Hematopoietic multipotent progenitor cell treated with erythropoietin and hydrocortisone succinate and interleukin-3 and kit ligand, for 8 days (in vitro differentiated cells): ENCODE data around the gene SPOCK2.

ENCODE experiments used
- DNase-seq: peaks from one replicate; pipeline ENCODE4 v3.0.0-alpha.2; 2015

SPOCK2 gene

DNA sequence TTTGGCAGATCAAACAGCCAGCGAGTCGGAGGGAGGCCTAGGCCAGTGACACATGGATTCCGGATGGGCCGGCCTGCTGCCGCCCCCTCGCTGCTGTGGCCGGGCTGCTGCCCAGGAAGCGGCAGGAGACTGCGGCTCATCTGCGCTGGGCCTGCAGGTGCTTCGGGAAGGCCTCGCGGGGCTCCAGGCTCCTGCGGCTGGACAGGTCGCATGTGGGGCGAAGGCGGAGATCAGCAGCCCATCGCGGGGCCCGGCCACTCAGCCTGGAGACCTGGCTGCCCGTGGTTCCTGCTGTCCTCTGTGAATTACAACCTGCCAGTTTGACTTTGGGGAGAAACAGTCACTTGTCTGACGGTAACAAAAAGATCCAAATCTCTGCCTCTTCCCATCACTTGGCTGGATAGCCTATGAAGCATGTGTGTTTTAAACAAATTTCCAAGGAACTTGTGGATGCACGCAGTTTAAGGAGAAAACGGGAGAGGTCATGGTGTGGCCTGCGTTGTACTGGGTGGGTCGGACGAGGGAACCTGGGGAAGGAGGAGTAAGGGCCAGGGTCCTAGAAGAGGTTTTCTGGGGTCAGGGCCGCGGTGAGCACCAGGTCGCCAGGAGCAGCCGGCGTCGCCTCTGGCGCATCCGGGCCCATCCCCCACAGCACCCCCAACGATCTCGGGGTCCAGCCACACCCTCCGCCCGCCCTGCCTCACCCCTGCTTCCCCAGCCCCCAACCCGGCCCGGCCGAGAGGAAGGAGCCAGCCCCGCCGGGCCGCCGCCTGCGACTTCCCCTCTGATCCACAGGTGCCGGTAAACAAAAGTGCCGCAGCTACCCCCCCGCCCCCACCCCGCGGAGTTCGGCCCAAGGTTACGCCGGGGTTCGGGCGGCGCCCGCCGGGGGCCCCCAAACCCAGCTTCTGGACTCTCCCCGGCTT is 1.6 kb downstream of the SPOCK2 start:
- no peak for DNase-seq

DNA sequence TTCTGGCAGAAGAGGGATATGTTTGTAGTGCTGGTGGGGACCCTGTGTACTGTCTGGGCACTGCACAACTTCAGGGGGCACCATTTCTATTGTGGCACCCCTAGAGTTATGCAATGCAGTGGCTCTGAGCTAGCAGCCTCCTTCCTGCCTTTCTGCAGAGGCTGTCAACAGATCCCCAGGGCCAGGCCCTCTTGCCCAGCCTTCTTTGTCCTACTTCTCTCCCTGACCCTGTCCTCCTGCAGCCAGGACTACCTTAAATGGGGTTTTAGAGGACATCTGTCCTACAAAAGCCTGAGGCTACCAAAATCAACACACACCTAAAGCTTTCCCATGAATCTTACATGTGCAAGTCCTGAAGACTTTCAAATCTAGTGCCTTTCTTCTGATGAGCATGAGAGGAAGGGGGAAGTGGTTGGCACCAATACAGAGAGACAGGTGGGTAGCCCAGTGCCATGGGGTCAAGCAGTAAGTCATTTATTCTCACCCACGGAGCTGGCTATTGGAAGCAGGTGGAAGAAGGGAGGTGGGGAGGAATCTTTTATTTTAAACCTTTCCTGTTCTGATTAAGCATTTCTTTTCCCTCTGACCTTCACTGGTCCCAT is 2.4 kb downstream of the SPOCK2 start:
- no peak for DNase-seq

DNA sequence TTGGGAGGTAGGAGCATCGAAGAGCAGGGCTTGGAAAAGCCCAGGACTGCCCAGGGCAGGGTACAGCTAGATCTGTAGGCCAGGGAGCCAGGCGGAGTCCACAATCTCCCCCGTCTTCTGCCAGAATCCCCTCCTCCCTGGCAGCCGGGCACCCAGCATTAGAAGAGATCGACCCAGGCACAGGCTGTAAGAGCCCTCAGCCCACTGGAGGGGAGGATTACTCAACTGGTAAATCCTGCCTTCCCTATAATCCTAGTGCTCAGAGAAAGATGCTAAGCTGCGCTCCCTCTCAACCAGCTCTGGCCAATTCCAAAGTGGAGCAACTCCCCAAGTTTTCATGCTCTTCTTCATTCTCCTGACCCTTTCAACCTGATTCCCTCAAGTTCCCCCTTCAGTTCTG is 3.2 kb downstream of the SPOCK2 start:
- DNase-seq: no peak

DNA sequence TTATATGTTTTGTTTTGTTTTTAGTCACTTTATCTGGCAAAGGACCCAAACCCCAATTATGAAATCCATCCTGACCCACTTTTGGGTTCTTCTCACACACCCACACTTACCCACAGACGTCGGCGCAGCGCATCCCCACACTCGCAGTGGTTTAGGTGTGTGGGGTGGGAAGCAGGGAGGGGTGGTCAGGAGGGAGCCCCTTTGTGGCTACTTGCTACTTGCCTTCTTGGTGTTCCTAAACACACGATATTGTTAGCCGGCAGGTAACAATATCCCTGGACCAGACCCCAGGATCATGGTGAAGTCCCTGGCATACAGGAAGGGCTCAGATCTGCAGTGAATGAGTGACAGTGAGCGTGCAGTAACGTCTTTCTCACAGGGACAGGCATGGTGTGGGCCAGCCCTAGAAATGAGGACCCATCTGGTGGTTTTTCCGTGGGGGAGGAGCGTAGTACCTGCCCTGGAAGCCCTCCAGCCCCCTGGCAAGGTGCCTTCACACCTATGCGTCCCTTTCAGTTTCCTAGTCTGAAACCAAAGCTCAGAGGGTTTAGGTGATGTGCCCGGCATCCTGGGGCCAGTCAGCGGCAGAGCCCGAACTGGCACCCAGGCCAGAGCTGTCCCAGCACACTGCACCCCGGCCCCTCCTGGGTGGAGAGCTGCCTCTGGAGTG is 4.4 kb downstream of the SPOCK2 start:
- DNase-seq: no peak

DNA sequence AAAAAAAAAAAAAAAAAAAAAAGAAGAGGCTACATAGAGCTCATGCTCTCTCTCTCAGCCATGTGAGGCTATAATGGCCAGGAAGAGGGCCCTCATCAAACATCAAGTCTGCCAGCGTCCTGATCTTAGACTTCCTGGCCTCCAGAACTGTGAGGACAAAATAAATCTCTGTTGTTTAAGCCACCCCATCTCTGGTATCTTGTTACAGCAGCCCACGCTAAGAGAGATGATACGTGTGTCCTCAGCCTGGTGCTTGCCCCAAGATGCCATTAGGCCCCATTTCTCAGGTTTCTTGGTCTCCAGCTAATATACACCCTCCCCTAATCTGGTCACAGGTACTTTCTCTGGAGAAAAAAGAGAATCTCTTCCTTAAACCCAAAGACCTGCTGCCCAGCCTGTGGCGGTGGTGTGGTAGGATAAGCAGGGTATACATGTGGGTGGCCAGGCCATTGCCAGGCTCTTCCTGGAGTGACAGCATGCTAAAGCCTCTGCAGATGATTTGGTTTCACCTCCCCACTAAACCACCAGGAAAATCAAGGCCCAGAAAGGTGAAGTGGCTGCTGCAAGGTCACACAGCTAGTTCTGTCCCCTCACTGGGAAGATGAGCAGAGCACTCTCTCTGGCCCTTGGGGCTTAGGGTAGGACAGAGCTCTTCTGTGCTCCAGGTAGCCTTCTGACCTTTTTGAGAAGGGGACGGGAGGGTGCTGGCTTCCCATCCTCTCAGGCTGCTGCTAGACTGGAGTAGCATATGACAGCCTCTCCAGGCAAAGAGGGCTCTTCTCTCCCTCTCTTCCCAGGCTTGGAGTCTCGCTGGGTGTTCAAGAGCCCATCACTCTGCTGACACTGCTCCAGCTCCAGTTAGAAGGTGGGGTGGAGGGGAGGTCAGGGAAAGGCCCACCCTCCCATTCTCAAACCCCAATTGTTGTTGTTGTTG is 5.2 kb downstream of the SPOCK2 start:
- no peak for DNase-seq

DNA sequence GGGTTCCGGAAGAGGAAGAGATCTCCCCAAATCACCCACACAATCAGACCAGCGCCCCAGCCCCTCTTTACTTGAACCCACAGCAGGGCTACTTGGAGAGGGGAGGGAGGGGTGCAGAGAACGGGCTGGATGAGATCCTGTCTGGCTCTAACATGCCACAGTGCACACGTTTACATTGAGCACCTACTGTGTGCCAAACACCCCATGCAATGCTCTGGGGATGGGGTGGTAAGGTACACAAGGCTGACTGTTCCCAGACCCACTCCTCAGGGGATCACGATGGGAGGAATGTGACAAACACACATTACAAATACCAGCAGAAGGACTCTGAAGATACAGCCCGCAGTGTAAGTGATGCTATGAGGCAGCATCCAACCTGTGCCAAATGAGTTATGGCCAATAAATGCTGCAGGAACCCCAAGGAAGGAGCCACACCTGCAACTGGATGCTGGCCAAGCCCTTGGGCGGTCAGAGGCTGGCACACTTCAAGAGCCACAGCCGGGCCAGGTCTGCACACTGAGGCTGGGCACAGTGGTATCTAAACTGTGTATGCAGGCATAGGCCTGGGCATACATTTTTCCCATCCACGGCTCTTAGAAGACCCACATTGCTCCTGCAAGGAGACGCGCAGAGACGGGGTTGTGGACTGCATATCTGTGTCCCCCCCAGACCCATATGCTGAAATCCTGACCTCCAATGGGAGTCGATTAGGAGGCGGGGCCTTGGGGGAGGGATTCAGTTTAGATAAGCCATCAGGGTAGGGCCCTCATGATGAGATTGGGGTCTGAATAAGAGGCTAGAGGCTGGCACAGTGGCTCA is 6.4 kb downstream of the SPOCK2 start:
- no peak for DNase-seq

DNA sequence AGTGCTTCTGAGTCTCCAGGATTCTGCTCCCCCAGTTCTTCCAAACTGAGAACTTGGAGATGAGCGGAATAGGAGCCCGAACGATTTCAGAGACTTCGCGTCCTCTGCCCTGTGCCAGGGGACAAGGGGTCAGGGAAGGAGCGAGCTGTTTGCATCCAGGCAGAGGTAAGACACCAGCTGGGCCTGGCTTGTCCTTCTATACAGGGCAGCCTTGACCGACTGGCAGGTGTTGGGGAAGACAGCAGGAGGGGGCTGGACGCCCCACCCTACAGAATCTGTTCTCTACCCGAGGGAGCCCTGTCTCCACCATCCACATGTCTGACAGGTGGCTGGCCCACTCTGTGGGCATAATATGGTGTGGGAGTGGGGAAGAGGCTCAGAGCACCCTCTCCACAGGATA is 7.1 kb downstream of the SPOCK2 start:
- no peak for DNase-seq

DNA sequence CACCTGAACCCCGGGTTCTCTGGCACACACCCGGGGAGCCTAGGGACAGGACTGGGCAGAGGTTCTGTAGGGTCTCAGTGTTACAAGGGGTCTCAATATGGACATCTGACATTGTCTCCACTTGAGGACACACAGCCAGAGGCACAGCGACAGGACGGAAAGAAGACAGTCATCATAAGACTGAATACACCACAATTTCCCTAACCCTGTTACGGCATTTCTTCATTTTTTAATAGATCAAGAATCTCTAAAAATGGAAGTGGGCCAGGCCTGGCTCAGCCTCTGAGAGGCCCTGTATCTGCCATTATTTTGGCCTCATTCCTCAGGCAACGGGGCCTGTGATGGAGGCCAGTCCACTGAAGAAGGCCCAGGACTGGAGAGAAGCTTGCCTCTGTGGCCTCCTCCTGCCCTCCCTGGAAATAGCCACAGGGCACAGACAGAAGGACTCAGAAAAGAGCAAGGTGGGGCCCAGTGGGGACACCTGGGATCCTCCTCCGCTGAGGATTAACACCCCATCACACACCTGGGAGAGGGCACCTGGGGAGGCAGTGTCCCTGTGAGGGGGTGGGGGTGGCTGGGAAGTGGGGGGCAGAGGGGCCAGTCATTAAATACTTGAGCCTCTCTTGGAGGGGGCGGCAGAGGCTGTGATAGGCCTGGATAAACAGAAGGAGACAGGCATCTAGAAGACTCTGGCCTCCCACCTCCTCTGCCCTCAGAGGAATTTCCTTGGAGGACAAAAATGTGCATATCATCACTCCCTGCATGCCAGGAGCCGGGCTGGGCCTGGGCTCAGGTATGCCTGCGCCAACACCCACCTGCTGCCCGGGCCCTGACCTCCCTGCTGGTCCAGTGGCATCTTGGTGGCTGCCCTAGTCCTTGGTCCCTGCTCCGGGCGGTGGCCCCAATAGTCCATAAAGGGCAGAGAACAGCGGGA is 8.0 kb downstream of the SPOCK2 start:
- DNase-seq: no peak

DNA sequence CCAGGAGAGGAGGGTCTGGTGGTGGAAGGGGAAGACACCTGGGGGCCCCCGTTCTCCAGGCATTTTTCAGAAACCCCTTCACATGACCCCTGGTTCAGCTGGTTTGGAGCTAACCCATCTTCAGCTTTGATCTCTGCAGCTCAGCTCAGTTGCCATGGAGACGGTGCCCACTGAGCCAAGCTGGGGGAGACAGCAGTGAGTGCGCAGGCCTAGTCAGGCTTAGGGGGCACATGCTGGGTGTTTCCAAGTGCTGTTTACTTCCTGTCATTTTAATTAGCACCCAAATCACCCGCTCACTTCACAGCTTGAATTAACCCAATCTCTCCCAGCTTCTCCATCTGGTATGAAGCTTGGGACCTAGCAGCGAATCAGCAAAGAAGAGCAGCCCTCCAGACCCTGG is 9.0 kb downstream of the SPOCK2 start:
- DNase-seq: no peak

DNA sequence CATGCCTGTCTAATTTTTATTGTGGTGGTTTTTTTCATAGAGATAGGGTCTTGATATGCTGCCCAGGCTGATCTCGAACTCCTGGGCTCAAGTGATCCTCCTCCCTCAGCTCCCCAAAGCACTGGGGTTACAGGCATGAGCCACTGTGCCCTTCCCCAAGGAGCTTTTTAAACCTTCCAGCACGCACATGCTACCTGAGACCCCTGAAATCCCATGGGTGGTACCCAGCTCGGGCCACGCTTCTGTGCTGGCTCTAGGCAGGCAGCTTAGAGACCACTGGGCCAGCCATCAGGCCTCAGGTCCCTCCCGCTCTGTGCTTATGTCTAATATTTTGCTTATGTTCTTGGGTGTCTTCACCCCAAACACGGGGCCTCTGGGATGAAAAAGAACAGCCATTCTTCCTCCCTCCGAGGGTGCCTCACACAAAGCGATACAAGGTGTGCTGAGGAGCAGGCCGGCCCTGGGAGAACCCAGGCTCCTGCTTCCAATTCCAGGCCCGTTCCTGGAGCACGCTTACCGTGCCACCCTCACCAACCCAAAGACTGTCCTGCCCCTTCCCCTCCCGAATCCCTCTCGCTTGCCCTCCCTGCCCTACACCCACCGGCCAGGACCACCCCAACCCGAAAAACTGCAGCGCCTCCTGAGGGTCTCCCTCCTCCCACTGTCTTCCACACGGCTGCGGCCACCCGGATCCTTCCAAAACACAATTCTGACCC is 10.9 kb downstream of the SPOCK2 start:
- no peak for DNase-seq

DNA sequence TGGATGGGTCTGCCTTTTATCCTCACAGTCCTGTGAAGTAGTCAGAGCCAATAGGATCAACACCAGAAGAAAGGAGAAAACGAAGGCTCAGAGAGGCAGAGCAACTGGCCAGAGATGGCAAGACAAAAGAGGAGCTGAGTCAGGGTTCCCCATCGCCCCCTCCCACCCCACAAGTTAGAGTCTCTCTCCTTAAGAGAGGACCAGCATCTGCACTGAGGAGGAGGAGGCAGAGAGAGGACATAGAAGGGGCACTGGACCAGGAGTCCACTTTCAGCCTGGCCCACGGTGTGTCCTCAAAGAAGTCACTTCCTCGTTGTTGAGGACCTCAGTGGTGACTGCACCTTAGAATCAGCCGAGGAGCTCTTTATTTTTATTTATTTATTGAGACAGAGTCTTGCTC is 11.6 kb downstream of the SPOCK2 start:
- no peak for DNase-seq

DNA sequence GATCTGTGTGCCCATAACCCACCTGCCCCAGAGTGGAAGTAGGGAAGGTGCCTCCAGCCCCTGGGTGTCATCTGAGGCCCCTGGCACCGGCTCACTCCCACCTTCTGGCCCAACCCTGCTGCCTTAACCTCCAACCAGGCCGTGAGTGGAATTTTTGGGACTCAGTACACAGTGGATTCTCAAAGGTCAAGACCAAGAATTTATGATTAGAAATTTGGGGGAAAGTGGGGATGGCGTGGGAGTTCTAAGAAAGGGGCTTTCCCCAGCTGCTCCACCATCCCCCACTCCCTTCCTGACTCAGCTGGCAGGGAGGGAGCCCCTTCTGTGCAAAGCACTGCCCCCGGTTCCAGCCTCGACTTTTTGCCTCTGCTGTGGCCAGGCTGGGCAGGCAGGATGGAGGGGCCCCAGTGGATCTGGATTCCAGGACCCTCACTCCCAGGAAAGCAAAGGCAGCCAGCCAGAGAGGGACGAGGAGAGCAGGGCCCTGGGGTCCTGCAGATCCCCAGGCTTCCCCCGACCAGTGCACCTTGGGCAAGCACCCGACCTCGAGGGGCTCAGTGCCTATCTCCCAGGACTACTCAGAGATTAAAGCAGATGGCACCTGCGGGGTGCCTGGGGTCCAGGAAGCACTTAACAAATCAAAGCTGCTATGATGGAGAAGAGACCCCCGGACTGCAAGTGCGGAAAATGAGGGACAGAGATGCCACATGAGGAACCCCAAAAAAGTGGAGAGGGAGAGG is 12.8 kb downstream of the SPOCK2 start:
- no peak for DNase-seq

DNA sequence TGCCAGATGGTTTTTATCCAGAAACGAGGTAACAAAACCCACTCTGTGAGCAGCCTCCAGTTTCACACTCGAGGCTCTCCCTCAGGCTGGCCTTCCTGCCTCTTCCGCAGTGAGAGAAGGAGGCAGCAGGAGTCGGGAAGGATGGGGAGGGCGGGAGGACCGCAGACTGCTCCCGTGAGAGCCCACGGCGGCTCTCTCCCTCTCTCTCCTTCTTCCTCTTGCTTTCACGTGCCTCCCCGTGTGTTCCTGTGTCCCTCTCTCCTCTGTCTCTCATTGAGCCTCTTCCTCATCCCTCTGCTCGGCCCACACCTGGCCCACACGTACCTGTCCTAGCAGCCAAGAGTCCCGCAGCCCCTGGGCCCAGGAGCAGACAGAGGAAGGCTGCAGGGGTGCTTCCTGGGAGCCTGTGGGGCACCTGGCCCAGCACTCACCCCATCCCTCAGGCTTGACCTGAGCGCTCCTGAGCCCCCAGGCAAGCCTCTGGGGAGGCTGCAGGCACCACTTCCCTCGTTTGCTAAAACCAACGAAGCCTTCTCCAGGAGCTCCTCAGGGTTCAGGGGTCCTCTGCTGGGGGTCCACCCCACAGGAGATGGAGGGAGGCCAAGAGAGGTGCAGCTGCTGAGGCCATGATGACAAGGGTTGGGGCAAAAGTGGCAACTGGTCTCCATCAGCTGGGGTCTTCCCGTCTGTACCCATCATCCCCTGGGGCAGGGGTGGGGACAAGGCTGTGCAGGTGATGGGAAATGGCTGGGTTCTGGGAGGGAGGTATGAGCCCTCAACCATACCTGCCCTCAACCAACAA is 13.6 kb downstream of the SPOCK2 start:
- DNase-seq: no peak

DNA sequence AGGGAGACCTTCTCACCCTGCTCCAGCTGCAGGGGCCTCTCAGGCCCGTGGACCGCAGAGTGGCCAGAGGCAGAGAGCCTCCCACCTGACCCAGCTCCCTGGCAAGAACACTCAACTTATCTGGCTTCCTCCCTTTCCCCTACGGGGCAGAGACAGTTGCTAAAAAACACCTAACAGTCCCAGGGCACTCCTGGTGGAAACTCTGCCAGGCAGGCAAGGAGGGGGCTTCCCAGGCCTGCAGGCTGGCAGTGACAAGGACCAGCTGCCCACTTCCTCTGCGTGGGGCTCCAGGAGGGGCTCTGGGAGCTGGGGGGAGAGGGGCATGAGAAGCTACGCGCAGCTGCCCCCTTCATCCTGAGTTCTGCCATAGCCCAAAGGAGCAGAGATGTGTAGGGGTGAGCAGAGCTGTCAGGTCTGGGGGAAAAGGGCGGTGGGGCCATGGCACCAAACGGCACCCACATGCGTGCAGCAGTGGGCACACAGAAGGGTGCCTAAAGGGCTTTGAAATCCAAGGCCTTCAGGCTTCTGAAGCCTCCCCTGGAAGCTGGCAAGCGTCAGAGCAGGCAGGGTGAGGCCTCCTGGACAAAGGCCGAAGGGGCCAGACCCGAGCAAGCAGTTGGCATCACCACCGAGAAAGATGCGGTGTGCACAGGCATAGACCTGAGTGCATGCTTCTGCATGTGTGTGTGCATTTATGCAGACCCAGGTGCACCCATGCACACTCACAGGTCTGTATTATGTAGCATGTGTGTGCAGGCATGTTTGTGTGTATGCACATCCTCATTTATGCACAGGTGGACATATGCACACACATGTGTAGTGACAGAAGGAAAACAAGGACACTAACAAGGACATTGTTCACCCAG is 14.4 kb downstream of the SPOCK2 start:
- no peak for DNase-seq

DNA sequence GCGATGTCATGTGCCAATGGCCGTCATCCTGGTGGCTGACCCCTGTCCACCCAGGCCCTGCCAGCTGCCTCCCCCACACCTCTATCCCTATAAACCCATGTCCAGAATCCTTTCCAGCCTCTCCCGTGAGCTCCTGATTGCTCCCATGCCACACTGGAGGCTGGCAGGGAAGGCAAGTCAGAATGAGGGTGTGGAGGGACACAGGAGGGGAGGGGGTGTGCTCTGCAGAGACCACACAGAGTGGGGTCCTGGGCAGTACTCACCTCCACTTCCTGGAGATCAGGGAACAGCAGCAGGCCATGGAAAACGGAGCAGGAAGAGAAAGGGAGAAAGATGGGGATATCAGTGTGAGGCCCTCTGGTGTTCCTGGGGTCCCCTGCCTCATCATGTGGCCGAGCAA is 15.7 kb downstream of the SPOCK2 start:
- no peak for DNase-seq

DNA sequence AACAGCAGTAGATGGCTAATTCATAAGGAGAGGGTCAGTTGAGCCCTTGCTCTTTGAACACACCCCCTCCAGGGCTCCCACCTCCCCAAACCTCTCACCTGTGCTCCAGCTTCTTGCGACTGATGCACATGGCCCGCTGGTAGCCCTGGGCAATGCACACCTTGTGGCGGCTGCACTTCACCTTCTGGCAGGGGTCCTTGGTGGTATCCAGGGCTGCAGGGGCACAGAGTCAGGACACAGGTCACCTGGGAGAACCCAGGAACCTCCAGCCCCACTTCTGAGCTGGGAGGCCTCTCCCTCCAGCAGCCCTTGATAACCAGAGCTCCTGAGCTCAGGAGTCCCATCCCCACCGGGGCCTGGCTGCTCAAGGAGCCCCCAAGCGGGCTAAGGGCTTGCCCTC is 16.3 kb downstream of the SPOCK2 start:
- DNase-seq: no peak

DNA sequence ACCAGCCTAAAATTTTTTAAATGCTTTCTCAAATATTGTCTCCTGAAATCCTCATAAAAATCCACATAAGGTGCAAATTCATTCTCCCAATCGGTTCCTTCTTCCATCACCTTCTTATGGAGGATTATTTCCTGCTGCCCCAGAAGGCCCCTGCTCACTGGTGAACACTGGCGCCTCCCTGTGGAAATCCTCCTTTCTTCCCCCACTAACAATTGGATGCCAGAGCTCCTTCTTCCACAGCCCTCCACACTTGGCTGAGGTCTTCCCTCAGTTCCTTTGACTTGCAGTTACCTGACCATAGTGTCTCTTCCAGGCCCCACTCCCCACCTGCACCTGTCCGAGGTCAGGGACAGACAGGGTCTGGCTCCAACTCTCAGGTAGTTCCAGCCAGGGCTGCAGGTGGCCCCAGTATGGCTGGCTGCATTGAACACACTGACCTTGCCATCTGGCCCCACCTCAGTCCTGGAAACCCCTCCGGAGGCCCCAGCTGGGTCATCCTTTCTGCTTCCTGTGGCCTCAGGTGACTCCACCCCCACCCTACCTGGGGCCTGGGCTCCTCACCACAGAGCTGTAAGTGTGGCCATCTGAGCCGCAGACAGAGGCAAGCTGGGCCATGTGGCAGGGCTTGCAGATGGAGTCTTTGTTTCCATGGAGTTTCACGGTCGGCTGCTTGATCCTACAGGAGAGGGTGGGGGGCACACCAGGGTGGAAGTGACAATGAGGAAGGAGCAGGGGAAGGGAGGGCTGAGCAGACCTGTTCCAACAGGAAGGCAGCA is 18.4 kb downstream of the SPOCK2 start:
- DNase-seq: peak; percentile 8
